GM12878 (cell line): ENCODE data around the gene PSMD13. TPM values are rescaled to one million over a fixed set of nuclear protein-coding genes. Genes with fewer than 3 reads are reported as not detected.
A peak's percentile ranks its signal among the peaks of the same experiment; 100 is the strongest.

Source experiments
- ATAC-seq: fragments of 200-7000 bp; cut with Tn5 transposase; 3 replicates; pipeline ENCODE4 v1.9.1; 2020; ENCODE audit warnings: mild to moderate bottlenecking, moderate library complexity
- BruUV-seq: library from RNA; stranded (reverse); fragments of 400-500 nt; replicated peaks from 2 replicates; lab custom pipeline; 2021; lab: Mats Ljungman, UMichigan
- CTCF ChIA-PET: fragments of 300-600 bp; sonication (Branson Sonifier 250); formaldehyde crosslinking; extraction: SDS; loops from one replicate; lab custom pipeline; 2021; ENCODE audit warnings: inconsistent platforms; lab: Yijun Ruan, JAX
- POLR2A ChIA-PET: fragments of 350-600 bp; formaldehyde crosslinking; extraction: SDS; loops from one replicate; lab custom pipeline; 2021; ENCODE audit warnings: inconsistent platforms; lab: Charles Lee
- RAD21 ChIA-PET: fragments of 300-600 bp; sonication (Branson Sonifier 250); formaldehyde crosslinking; loops from one replicate; lab custom pipeline; 2023; ENCODE audit warnings: antibody characterized with exemption; ENCODE audit not compliant: unreplicated experiment; lab: Charles Lee
- SMC1A ChIA-PET: fragments of 300-600 bp; sonication (Branson Sonifier 250); formaldehyde crosslinking; loops from one replicate; lab custom pipeline; 2023; ENCODE audit not compliant: unreplicated experiment, uncharacterized antibody; lab: Charles Lee
- DNase-seq: peaks from one replicate; pipeline ENCODE4 v3.0.0-alpha.2; 2011; ENCODE audit warnings: low read depth, low spot score
- FAIRE-seq: peaks from 3 replicates; lab custom pipeline; 2011; peaks lifted over from hg19 to GRCh38; lab: Jason Lieb, UNC
- H2AFZ ChIP-seq: 2 replicates; pipeline ENCODE4 v1.6.0; 2011; ENCODE audit warnings: low read depth, low read length, control low read depth; ENCODE audit not compliant: control insufficient read depth
- H3K27ac ChIP-seq: 2 replicates; pipeline ENCODE4 v1.5.1; 2011; ENCODE audit warnings: control low read depth; ENCODE audit not compliant: control insufficient read depth, insufficient read depth
- H3K27me3 ChIP-seq, 2 experiments: replicated peaks in 1 of 2; 2 replicates each; pipeline versions ENCODE4 v1.6.0 to v1.6.1; 2011; ENCODE audit warnings: low read length in 1 of 2; ENCODE audit not compliant: control insufficient read depth in 2 of 2, insufficient read depth in 2 of 2
- H3K36me3 ChIP-seq, 2 experiments: 2 replicates each; pipeline ENCODE4 v1.5.1; 2011; ENCODE audit warnings: low read length in 1 of 2; ENCODE audit not compliant: control insufficient read depth in 2 of 2, insufficient read depth in 2 of 2
- H3K4me1 ChIP-seq: 2 replicates; pipeline ENCODE4 v1.6.1; 2011; ENCODE audit warnings: mild to moderate bottlenecking, low read length, moderate library complexity, mixed read lengths; ENCODE audit not compliant: control insufficient read depth, insufficient read depth
- H3K4me2 ChIP-seq: 2 replicates; pipeline ENCODE4 v1.6.0; 2011; ENCODE audit warnings: control low read depth; ENCODE audit not compliant: control insufficient read depth, insufficient read depth
- H3K4me3 ChIP-seq: fragments of 200-600 bp; sonication (generic); 2 replicates; pipeline ENCODE4 v1.5.1; 2016
- H3K79me2 ChIP-seq: 2 replicates; pipeline ENCODE4 v1.6.0; 2011; ENCODE audit warnings: low read length; ENCODE audit not compliant: control insufficient read depth, insufficient read depth
- H3K9ac ChIP-seq: 2 replicates; pipeline ENCODE4 v1.8.0; 2011; ENCODE audit warnings: low read length, control low read depth, mixed read lengths; ENCODE audit not compliant: control insufficient read depth, insufficient read depth
- H3K9me3 ChIP-seq: replicated peaks from 3 replicates; pipeline ENCODE4 v1.5.1; 2011; ENCODE audit warnings: mild to moderate bottlenecking, low read length; ENCODE audit not compliant: control insufficient read depth, insufficient read depth
- H4K20me1 ChIP-seq: 2 replicates; pipeline ENCODE4 v1.6.0; 2011; ENCODE audit not compliant: control insufficient read depth, insufficient read depth
- ASH2L ChIP-seq: fragments of 300-600, 200-600 bp; sonication (generic); IDR thresholded peaks from 2 replicates; pipeline ENCODE4 v1.6.1; 2017; ENCODE audit warnings: low read depth, mild to moderate bottlenecking, borderline replicate concordance
- BACH1 ChIP-seq: fragments of 450-650 bp; IDR thresholded peaks from 2 replicates; pipeline ENCODE4 v1.6.1; 2017; ENCODE audit warnings: mild to moderate bottlenecking, borderline replicate concordance
- NR2C1 ChIP-seq: fragments of 450-650 bp; IDR thresholded peaks from 2 replicates; pipeline ENCODE4 v1.6.1; 2017; ENCODE audit warnings: antibody characterized with exemption, mild to moderate bottlenecking, moderate library complexity
- NR2F1 ChIP-seq: fragments of 450-650 bp; conservative IDR thresholded peaks from 2 replicates; pipeline ENCODE4 v1.6.1; 2017; ENCODE audit warnings: mild to moderate bottlenecking
- SMAD1 ChIP-seq: fragments of 450-650 bp; IDR thresholded peaks from 2 replicates; pipeline ENCODE4 v1.6.1; 2018; ENCODE audit warnings: mild to moderate bottlenecking, low read depth; ENCODE audit not compliant: partially characterized antibody
- SMC3 ChIP-seq: IDR thresholded peaks from 2 replicates; pipeline ENCODE4 v1.6.1; 2011; ENCODE audit warnings: low read length, improper control_type of control experiment, borderline replicate concordance
- TCF7 ChIP-seq: IDR thresholded peaks from 2 replicates; pipeline ENCODE4 v1.6.1; 2014; ENCODE audit warnings: antibody characterized with exemption, borderline replicate concordance
- WGBS: methylation state at CpG from one replicate; pipeline ENCODE4 v1.1.6; 2016; ENCODE audit warnings: low lambda C conversion rate; ENCODE audit not compliant: insufficient replicate concordance, insufficient coverage; ENCODE audit errors: missing lambda C conversion rate; 5-methylcytosine and 5-hydroxymethylcytosine counted together
- in situ Hi-C: fragments of 300-500 bp; cut with MboI; formaldehyde crosslinking; loops from 9 replicates; pipeline ENCODE4 v1.14.3; 2018; ENCODE audit warnings: mixed read lengths
- intact Hi-C: fragments of 100-400 bp; cut with micrococcal nuclease; formaldehyde crosslinking; loops from one replicate; pipeline ENCODE4 v1.14.2; 2022; ENCODE audit not compliant: unreplicated experiment
- polyA plus RNA-seq, 11 experiments: library from polyadenylated mRNA; depleted of rRNA in 4 of 11; unstranded in 6 of 11; stranded (reverse) in 5 of 11; fragments of >200 nt; fragmentation: Nextera tagmentation in 4 of 11; fragmentation: Illumina TruSeq in 1 of 11; extraction: Ambion mirVana in 4 of 11; extraction: Trizol in 1 of 11; gene quantifications; 1 replicate in 1 of 11; 2 replicates in 10 of 11; pipeline versions ENCODE4 v1.2.1 to v1.2.3, GENCODE V29; 2011 to 2016; ENCODE audit warnings: inconsistent platforms in 2 of 11, missing spikeins in 2 of 11, low read depth in 1 of 11
- total RNA-seq, 4 experiments: library from RNA; depleted of rRNA in 3 of 4; stranded (reverse); fragments of >200 nt in 3 of 4; fragmentation: Illumina TruSeq in 1 of 4; extraction: Trizol in 1 of 4; gene quantifications; 2 replicates each; pipeline versions ENCODE4 v1.2.1 to v1.2.3, GENCODE V29; 2013 to 2021

PSMD13 gene
- total and polyA plus RNA-seq, 10 of the 15 experiments (the other 5 are each of a cell fraction or from before 2014, with no cell fraction given) = 141 to 303 (median 177) TPM

DNA sequence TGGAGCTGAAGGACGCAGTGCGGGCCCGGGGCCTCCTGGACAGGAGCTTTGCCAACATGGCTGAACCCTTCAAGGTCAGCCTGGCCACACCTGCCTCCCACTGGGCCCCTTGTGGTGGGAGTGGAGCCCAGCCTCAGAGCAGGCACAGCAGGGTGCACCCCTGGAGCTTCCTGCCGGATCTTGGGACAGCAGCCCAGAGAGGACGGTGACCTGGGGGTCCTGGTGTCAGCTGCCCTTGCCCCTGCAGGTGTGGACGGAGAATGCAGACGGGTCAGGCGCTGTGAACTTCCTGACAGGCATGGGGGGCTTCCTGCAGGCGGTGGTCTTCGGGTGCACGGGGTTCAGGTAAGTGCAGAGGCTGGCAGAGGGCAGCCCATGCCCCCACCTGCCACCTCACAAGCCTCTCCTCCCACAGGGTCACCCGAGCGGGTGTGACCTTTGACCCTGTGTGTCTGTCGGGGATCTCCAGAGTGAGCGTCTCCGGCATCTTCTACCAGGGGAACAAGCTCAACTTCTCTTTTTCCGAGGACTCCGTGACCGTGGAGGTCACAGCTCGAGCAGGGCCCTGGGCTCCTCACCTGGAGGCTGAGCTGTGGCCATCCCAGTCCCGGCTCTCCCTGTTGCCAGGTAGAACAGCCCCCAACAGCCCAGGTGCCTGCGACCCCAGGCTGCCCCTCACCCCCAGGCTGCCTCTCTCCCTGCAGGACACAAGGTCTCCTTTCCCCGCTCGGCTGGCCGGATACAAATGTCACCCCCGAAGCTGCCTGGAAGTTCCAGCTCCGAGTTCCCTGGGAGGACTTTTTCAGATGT lies 57.3 kb downstream of the PSMD13 start:
- TF ChIP-seq NR2F1 (peak; percentile 85), BACH1 (no peak), TCF7 (no peak), SMAD1 (no peak), NR2C1 (0 out of 2 replicates have a peak, but pooled peaks have one; percentile 35), SMC3 (no peak)
- TF ChIP-seq, all 136 proteins: peak for 2
- Histone ChIP-seq H3K9me3 (no peaks in the 10 kb centered on the region), H3K9ac (no peak overlapping the region), H3K4me3 (no peak overlapping the region), H3K27ac (no peak overlapping the region), H2AFZ (no peak overlapping the region), H3K4me2 (no peak overlapping the region), H3K4me1 (peaks cover 3% of the 10 kb centered on the region; the same call in 1 of the 2 replicates), H3K79me2 (no peaks in the 10 kb centered on the region), H3K36me3 (no peaks in the 10 kb centered on the region), H3K27me3 (peaks cover 0 to 2% of the 10 kb centered on the region in 2 experiments; a peak in 1 of 4 replicates), H4K20me1 (no peaks in the 10 kb centered on the region)
- intact Hi-C loops (no loop called here), in situ Hi-C loops (no loop called here)
- WGBS = 81% methylated on average over 27 of the region's 27 CpGs
- ChIA-PET RAD21 (no interaction called here), POLR2A (interaction anchor here (1.5 kb wide), 1 partner anchor 10 kb away, joined by 4 read pairs; no protein-coding TSS in a partner anchor), SMC1A (interaction anchor here (1.2 to 1.3 kb wide), 2 partner anchors 12 to 34 kb away, joined by 3 read pairs; no protein-coding TSS in a partner anchor), CTCF (interaction anchor here (0.8 kb wide), 1 partner anchor 44 kb away, joined by 4 read pairs; no protein-coding TSS in a partner anchor)
- no peak for DNase-seq
- FAIRE-seq = no peak
- BruUV-seq = no TSS peak
- ATAC-seq = no peak

- no peak for TF ChIP-seq ASH2L
- TF ChIP-seq, all 136 proteins: peak for 0
Observed at GRCh38 chr11:294780-295179, 58.0 kb downstream of the PSMD13 start.

More at GRCh38 chr11:294780-295179, 58.0 kb downstream of the PSMD13 start:
- H2AFZ ChIP-seq = no peak overlapping the region
- no peaks in the 10 kb centered on the region for H3K9me3 ChIP-seq
- in situ Hi-C loops (no loop called here), intact Hi-C loops (no loop called here)
- CTCF ChIA-PET = no interaction called here
- DNase-seq (no peak), FAIRE-seq (no peak), ATAC-seq (no peak)
- no peak overlapping the region for H3K4me3 ChIP-seq
- no peak overlapping the region for H3K9ac ChIP-seq
- SMC1A ChIA-PET = interaction anchor here (1.2 to 1.5 kb wide), 3 partner anchors 11 to 34 kb away, joined by 3 read pairs; no protein-coding TSS in a partner anchor
- H3K36me3 ChIP-seq = no peaks in the 10 kb centered on the region
- no peaks in the 10 kb centered on the region for H4K20me1 ChIP-seq
- RAD21 ChIA-PET = interaction anchor here (0.8 kb wide), 1 partner anchor 11 kb away, joined by 3 read pairs; no protein-coding TSS in a partner anchor
- no peak overlapping the region for H3K4me2 ChIP-seq
- H3K79me2 ChIP-seq = no peaks in the 10 kb centered on the region
- POLR2A ChIA-PET = interaction anchor here (1.5 kb wide), 1 partner anchor 10 kb away, joined by 4 read pairs; no protein-coding TSS in a partner anchor
- H3K27ac ChIP-seq = no peak overlapping the region
- no peaks in the 10 kb centered on the region; a peak in 1 of 4 replicates for H3K27me3 ChIP-seq
- 83% methylated on average over 16 of the region's 16 CpGs for WGBS
- no peaks in the 10 kb centered on the region for H3K4me1 ChIP-seq
- BruUV-seq = no TSS peak
